ENCODE results near the gene MAN1A2. TPM values are rescaled to one million over a fixed set of nuclear protein-coding genes. Genes with fewer than 3 reads are reported as not detected.

The MAN1A2 gene
- total and polyA plus RNA-seq, 9 of the 15 experiments (the other 6 are each of a cell fraction or from before 2014, with no cell fraction given): 4.2 to 38.4 (median 18.7) TPM

DNA sequence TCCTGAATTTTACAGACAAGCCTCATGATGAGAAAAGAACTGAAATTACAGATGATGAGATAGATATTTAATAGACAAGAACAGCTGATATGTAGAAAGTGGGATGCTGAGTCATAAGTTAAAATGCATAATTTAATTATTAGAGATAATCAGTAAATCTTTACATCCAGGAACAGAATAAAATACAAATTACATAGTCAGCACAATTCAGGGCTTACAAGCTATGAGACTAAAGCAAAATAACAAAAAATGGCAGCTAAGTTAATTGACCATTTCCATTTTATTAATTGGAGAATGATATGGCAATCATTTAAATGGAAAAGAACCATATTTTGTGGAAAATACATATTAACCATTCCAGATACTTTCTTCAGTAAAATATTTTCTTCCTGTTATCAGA, 40.2 kb upstream of the MAN1A2 start (continued):
- TF ChIP-seq DACH1 (IDR thresholded peaks at IDR 0.05; ENCODE audit: partially characterized antibody) (peak; percentile 48), HDGF (IDR thresholded peaks at IDR 0.05) (no peak), ZNF57 (CRISPR knock-in tag; IDR thresholded peaks at IDR 0.05) (no peak), TOE1 (IDR thresholded peaks at IDR 0.05; ENCODE audit: borderline replicate concordance) (no peak), TOE1 (CRISPR knock-in tag; IDR thresholded peaks at IDR 0.05; ENCODE audit: borderline replicate concordance, low read depth) (no peak), C11orf30 (IDR thresholded peaks at IDR 0.05; ENCODE audit: low read depth) (peak; percentile 84), PURB (CRISPR knock-in tag; IDR thresholded peaks at IDR 0.05; ENCODE audit: low read depth) (no peak), ZFP1 (CRISPR knock-in tag; IDR thresholded peaks at IDR 0.05) (no peak), KAT8 (IDR thresholded peaks at IDR 0.05; ENCODE audit: low read depth) (no peak), CAMTA2 (CRISPR knock-in tag; conservative IDR thresholded peaks at IDR 0.05) (no peak), MAFF (IDR thresholded peaks at IDR 0.05; ENCODE audit: low read length) (peak; percentile 82)
- TF ChIP-seq, protein P1, sequence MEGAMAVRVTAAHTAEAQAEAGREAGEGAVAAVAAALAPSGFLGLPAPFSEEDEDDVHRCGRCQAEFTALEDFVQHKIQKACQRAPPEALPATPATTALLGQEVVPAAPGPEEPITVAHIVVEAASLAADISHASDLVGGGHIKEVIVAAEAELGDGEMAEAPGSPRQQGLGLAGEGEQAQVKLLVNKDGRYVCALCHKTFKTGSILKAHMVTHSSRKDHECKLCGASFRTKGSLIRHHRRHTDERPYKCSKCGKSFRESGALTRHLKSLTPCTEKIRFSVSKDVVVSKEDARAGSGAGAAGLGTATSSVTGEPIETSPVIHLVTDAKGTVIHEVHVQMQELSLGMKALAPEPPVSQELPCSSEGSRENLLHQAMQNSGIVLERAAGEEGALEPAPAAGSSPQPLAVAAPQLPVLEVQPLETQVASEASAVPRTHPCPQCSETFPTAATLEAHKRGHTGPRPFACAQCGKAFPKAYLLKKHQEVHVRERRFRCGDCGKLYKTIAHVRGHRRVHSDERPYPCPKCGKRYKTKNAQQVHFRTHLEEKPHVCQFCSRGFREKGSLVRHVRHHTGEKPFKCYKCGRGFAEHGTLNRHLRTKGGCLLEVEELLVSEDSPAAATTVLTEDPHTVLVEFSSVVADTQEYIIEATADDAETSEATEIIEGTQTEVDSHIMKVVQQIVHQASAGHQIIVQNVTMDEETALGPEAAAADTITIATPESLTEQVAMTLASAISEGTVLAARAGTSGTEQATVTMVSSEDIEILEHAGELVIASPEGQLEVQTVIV (CRISPR knock-in tag; IDR thresholded peaks at IDR 0.05; ENCODE audit: borderline replicate concordance): no peak
- TF ChIP-seq, protein P2, sequence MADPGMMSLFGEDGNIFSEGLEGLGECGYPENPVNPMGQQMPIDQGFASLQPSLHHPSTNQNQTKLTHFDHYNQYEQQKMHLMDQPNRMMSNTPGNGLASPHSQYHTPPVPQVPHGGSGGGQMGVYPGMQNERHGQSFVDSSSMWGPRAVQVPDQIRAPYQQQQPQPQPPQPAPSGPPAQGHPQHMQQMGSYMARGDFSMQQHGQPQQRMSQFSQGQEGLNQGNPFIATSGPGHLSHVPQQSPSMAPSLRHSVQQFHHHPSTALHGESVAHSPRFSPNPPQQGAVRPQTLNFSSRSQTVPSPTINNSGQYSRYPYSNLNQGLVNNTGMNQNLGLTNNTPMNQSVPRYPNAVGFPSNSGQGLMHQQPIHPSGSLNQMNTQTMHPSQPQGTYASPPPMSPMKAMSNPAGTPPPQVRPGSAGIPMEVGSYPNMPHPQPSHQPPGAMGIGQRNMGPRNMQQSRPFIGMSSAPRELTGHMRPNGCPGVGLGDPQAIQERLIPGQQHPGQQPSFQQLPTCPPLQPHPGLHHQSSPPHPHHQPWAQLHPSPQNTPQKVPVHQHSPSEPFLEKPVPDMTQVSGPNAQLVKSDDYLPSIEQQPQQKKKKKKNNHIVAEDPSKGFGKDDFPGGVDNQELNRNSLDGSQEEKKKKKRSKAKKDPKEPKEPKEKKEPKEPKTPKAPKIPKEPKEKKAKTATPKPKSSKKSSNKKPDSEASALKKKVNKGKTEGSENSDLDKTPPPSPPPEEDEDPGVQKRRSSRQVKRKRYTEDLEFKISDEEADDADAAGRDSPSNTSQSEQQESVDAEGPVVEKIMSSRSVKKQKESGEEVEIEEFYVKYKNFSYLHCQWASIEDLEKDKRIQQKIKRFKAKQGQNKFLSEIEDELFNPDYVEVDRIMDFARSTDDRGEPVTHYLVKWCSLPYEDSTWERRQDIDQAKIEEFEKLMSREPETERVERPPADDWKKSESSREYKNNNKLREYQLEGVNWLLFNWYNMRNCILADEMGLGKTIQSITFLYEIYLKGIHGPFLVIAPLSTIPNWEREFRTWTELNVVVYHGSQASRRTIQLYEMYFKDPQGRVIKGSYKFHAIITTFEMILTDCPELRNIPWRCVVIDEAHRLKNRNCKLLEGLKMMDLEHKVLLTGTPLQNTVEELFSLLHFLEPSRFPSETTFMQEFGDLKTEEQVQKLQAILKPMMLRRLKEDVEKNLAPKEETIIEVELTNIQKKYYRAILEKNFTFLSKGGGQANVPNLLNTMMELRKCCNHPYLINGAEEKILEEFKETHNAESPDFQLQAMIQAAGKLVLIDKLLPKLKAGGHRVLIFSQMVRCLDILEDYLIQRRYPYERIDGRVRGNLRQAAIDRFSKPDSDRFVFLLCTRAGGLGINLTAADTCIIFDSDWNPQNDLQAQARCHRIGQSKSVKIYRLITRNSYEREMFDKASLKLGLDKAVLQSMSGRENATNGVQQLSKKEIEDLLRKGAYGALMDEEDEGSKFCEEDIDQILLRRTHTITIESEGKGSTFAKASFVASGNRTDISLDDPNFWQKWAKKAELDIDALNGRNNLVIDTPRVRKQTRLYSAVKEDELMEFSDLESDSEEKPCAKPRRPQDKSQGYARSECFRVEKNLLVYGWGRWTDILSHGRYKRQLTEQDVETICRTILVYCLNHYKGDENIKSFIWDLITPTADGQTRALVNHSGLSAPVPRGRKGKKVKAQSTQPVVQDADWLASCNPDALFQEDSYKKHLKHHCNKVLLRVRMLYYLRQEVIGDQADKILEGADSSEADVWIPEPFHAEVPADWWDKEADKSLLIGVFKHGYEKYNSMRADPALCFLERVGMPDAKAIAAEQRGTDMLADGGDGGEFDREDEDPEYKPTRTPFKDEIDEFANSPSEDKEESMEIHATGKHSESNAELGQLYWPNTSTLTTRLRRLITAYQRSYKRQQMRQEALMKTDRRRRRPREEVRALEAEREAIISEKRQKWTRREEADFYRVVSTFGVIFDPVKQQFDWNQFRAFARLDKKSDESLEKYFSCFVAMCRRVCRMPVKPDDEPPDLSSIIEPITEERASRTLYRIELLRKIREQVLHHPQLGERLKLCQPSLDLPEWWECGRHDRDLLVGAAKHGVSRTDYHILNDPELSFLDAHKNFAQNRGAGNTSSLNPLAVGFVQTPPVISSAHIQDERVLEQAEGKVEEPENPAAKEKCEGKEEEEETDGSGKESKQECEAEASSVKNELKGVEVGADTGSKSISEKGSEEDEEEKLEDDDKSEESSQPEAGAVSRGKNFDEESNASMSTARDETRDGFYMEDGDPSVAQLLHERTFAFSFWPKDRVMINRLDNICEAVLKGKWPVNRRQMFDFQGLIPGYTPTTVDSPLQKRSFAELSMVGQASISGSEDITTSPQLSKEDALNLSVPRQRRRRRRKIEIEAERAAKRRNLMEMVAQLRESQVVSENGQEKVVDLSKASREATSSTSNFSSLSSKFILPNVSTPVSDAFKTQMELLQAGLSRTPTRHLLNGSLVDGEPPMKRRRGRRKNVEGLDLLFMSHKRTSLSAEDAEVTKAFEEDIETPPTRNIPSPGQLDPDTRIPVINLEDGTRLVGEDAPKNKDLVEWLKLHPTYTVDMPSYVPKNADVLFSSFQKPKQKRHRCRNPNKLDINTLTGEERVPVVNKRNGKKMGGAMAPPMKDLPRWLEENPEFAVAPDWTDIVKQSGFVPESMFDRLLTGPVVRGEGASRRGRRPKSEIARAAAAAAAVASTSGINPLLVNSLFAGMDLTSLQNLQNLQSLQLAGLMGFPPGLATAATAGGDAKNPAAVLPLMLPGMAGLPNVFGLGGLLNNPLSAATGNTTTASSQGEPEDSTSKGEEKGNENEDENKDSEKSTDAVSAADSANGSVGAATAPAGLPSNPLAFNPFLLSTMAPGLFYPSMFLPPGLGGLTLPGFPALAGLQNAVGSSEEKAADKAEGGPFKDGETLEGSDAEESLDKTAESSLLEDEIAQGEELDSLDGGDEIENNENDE (IDR thresholded peaks at IDR 0.05; ENCODE audit: low read depth, low read length): no peak
- TF ChIP-seq, protein P3, sequence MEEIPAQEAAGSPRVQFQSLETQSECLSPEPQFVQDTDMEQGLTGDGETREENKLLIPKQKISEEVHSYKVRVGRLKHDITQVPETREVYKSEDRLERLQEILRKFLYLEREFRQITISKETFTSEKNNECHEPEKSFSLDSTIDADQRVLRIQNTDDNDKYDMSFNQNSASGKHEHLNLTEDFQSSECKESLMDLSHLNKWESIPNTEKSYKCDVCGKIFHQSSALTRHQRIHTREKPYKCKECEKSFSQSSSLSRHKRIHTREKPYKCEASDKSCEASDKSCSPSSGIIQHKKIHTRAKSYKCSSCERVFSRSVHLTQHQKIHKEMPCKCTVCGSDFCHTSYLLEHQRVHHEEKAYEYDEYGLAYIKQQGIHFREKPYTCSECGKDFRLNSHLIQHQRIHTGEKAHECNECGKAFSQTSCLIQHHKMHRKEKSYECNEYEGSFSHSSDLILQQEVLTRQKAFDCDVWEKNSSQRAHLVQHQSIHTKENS (CRISPR knock-in tag; IDR thresholded peaks at IDR 0.05): no peak
- TF ChIP-seq, protein P4, sequence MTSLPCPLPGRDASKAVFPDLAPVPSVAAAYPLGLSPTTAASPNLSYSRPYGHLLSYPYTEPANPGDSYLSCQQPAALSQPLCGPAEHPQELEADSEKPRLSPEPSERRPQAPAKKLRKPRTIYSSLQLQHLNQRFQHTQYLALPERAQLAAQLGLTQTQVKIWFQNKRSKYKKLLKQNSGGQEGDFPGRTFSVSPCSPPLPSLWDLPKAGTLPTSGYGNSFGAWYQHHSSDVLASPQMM (CRISPR knock-in tag; IDR thresholded peaks at IDR 0.05): no peak

All from K562 (cell line).